HepG2 (cell line): ENCODE data around the gene TVP23C. TPM values are rescaled to one million over a fixed set of nuclear protein-coding genes. Genes with fewer than 3 reads are reported as not detected.

Source experiments
- ATAC-seq: fragments of 200-7000 bp; cut with Tn5 transposase; 3 replicates; pipeline ENCODE4 v1.9.1; 2020; ENCODE audit warnings: mild to moderate bottlenecking, moderate library complexity
- BruUV-seq: library from RNA; stranded (reverse); fragments of 400-500 nt; replicated peaks from 2 replicates; lab custom pipeline; 2021; lab: Mats Ljungman, UMichigan
- CTCF ChIA-PET: fragments of 300-600 bp; formaldehyde crosslinking; extraction: SDS; loops from one replicate; lab custom pipeline; 2021; ENCODE audit warnings: low total read pairs, inconsistent platforms, low intra/inter-chr PET ratio; lab: Yijun Ruan, JAX
- POLR2A ChIA-PET: fragments of 350-600 bp; sonication (Branson Sonifier 250); formaldehyde crosslinking; loops from one replicate; lab custom pipeline; 2020; ENCODE audit warnings: antibody characterized with exemption, inconsistent platforms; lab: Yijun Ruan, JAX
- DNase-seq: peaks from one replicate; pipeline ENCODE4 v3.0.0-alpha.2; 2015; ENCODE audit warnings: low spot score
- FAIRE-seq: peaks from 3 replicates; lab custom pipeline; 2011; peaks lifted over from hg19 to GRCh38; lab: Jason Lieb, UNC
- H2AFZ ChIP-seq: one replicate; pipeline ENCODE4 v1.6.1; 2011; ENCODE audit warnings: low read length, inconsistent platforms
- H3K27ac ChIP-seq: fragments of 300-600 bp; 3 replicates; pipeline ENCODE4 v1.8.0; 2011; ENCODE audit warnings: mixed run types, mild to moderate bottlenecking, mixed read lengths, low read length, inconsistent platforms; ENCODE audit not compliant: insufficient read depth; ENCODE audit errors: extremely low read length
- H3K27me3 ChIP-seq, 2 experiments: fragments of 200-600 bp in 1 of 2; 2 replicates in 1 of 2; 3 replicates in 1 of 2; pipeline versions ENCODE4 v1.6.0 to v1.8.0; 2011; ENCODE audit warnings: low read length in 2 of 2, mild to moderate bottlenecking in 2 of 2, moderate library complexity in 2 of 2, inconsistent platforms in 1 of 2; ENCODE audit not compliant: insufficient read depth in 2 of 2, control insufficient read depth in 1 of 2
- H3K36me3 ChIP-seq, 2 experiments: fragments of 200-600 bp in 1 of 2; replicated peaks in 1 of 2; 2 replicates in 1 of 2; 3 replicates in 1 of 2; pipeline versions ENCODE4 v1.5.1 to v1.8.0; 2011; ENCODE audit warnings: low read length in 2 of 2, inconsistent platforms in 1 of 2; ENCODE audit not compliant: insufficient read depth in 2 of 2, control insufficient read depth in 1 of 2
- H3K4me1 ChIP-seq: 2 replicates; pipeline ENCODE4 v1.5.1; 2012; ENCODE audit warnings: low read length, inconsistent platforms; ENCODE audit not compliant: insufficient read depth
- H3K4me2 ChIP-seq: 2 replicates; pipeline ENCODE4 v1.6.0; 2011; ENCODE audit warnings: low read depth, low read length, inconsistent platforms
- H3K4me3 ChIP-seq, 3 experiments: fragments of 200-600 bp in 1 of 3; sonication (generic), shearing (Covaris generic) in 1 of 3; replicated peaks in 1 of 3; 2 replicates each; pipeline ENCODE4 v1.5.1; 2011 to 2016; ENCODE audit warnings: low read length in 3 of 3, inconsistent platforms in 2 of 3, low read depth in 2 of 3, mild to moderate bottlenecking in 2 of 3, control low read depth in 1 of 3, mixed read lengths in 1 of 3; ENCODE audit not compliant: insufficient read depth in 1 of 3
- H3K79me2 ChIP-seq: one replicate; pipeline ENCODE4 v1.6.1; 2011; ENCODE audit warnings: low read length, inconsistent platforms; ENCODE audit not compliant: insufficient read depth
- H3K9ac ChIP-seq: 2 replicates; pipeline ENCODE4 v1.6.0; 2011; ENCODE audit warnings: mild to moderate bottlenecking, low read depth, low read length, inconsistent platforms; ENCODE audit not compliant: insufficient read depth
- H3K9me3 ChIP-seq: 2 replicates; pipeline ENCODE4 v1.5.1; 2012; ENCODE audit warnings: mild to moderate bottlenecking, low read length
- H4K20me1 ChIP-seq: 2 replicates; pipeline ENCODE4 v1.6.0; 2011; ENCODE audit warnings: inconsistent platforms, mild to moderate bottlenecking, low read length, moderate library complexity; ENCODE audit not compliant: insufficient read depth
- BHLHE40 ChIP-seq: IDR thresholded peaks from 2 replicates; pipeline ENCODE4 v1.6.1; 2011; ENCODE audit warnings: low read length, improper control_type of control experiment
- CC2D1A ChIP-seq: sonication (generic); formaldehyde crosslinking; IDR thresholded peaks from 2 replicates; pipeline ENCODE4 v1.8.1; 2023; ENCODE audit warnings: mild to moderate bottlenecking, missing genetic modification reagents
- CEBPG ChIP-seq: IDR thresholded peaks from 2 replicates; pipeline ENCODE4 v1.6.1; 2016
- HOXA3 ChIP-seq: sonication (generic); formaldehyde crosslinking; IDR thresholded peaks from 2 replicates; pipeline ENCODE4 v1.5.0; 2020; ENCODE audit warnings: missing genetic modification reagents
- MAZ ChIP-seq, 2 experiments: sonication (generic) in 1 of 2; formaldehyde crosslinking in 1 of 2; IDR thresholded peaks; 2 replicates each; pipeline versions ENCODE4 v1.5.0 to v1.6.1; 2012 to 2020; ENCODE audit warnings: low read depth in 2 of 2, mild to moderate bottlenecking in 2 of 2, borderline replicate concordance in 1 of 2, improper control_type of control experiment in 1 of 2, low read length in 1 of 2, missing genetic modification reagents in 1 of 2, moderate library complexity in 1 of 2
- MBNL3 ChIP-seq: fragments of 250-450 bp; sonication (Bioruptor Pico); conservative IDR thresholded peaks from 2 replicates; pipeline ENCODE4 v1.8.0; 2022; ENCODE audit warnings: mild to moderate bottlenecking, inconsistent platforms
- MTF1 ChIP-seq: sonication (generic); formaldehyde crosslinking; IDR thresholded peaks from 2 replicates; pipeline ENCODE4 v1.5.0; 2020; ENCODE audit warnings: missing genetic modification reagents
- MYNN ChIP-seq: sonication (generic); formaldehyde crosslinking; IDR thresholded peaks from 2 replicates; pipeline ENCODE4 v1.4.0; 2020; ENCODE audit warnings: mild to moderate bottlenecking, low read depth, missing genetic modification reagents
- NCOA1 ChIP-seq: sonication (generic); formaldehyde crosslinking; IDR thresholded peaks from 2 replicates; pipeline ENCODE4 v1.9.0; 2021; ENCODE audit warnings: missing genetic modification reagents
- NONO ChIP-seq, 2 experiments: fragments of 450-650 bp in 1 of 2; sonication (generic) in 1 of 2; formaldehyde crosslinking in 1 of 2; IDR thresholded peaks in 1 of 2; conservative IDR thresholded peaks in 1 of 2; 2 replicates each; pipeline versions ENCODE4 v1.6.1 to v1.8.0; 2017 to 2022; ENCODE audit warnings: mild to moderate bottlenecking in 1 of 2, missing genetic modification reagents in 1 of 2, moderate library complexity in 1 of 2
- RARA ChIP-seq: IDR thresholded peaks from 2 replicates; pipeline ENCODE4 v1.6.1; 2016; ENCODE audit warnings: missing genetic modification reagents, missing compliant biosample characterization
- RFXAP ChIP-seq: sonication (generic); formaldehyde crosslinking; IDR thresholded peaks from 2 replicates; pipeline ENCODE4 v1.4.0; 2020; ENCODE audit warnings: missing genetic modification reagents, borderline replicate concordance
- SETDB1 ChIP-seq: sonication (generic); formaldehyde crosslinking; IDR thresholded peaks from 2 replicates; pipeline ENCODE4 v1.5.1; 2020; ENCODE audit warnings: missing genetic modification reagents, mild to moderate bottlenecking, borderline replicate concordance
- ZBTB7B ChIP-seq: sonication (generic); formaldehyde crosslinking; IDR thresholded peaks from 2 replicates; pipeline ENCODE4 v1.4.0; 2020; ENCODE audit warnings: missing genetic modification reagents
- ZBTB8A ChIP-seq: sonication (generic); formaldehyde crosslinking; IDR thresholded peaks from 2 replicates; pipeline ENCODE4 v1.4.0; 2020; ENCODE audit warnings: mild to moderate bottlenecking, low read depth, missing genetic modification reagents, borderline replicate concordance
- ZNF251 ChIP-seq: sonication (generic); formaldehyde crosslinking; IDR thresholded peaks from 2 replicates; pipeline ENCODE4 v1.9.0; 2021; ENCODE audit warnings: mild to moderate bottlenecking, missing genetic modification reagents
- ZNF749 ChIP-seq: sonication (generic); formaldehyde crosslinking; IDR thresholded peaks from 2 replicates; pipeline ENCODE4 v1.8.0; 2022; ENCODE audit warnings: mild to moderate bottlenecking, missing genetic modification reagents, moderate library complexity, borderline replicate concordance
- WGBS: methylation state at CpG from one replicate; pipeline ENCODE4 v1.1.6; 2017; ENCODE audit warnings: low lambda C conversion rate; 5-methylcytosine and 5-hydroxymethylcytosine counted together
- in situ Hi-C: cut with HindIII; loops from 2 replicates; pipeline ENCODE4 v1.10.0; 2017; ENCODE audit warnings: low pct_unique_long_range_greater_than_20kb; ENCODE audit not compliant: extremely low pct_ligation_motif_present
- intact Hi-C: fragments of 100-400 bp; cut with micrococcal nuclease; formaldehyde crosslinking; loops from one replicate; pipeline ENCODE4 v1.10.0; 2022; ENCODE audit not compliant: unreplicated experiment
- polyA plus RNA-seq, 8 experiments: library from polyadenylated mRNA; depleted of rRNA in 3 of 8; stranded (reverse) in 7 of 8; unstranded in 1 of 8; fragments of >200 nt; fragmentation: Illumina TruSeq in 4 of 8; extraction: Trizol in 4 of 8; gene quantifications; 2 replicates each; pipeline versions ENCODE4 v1.2.1 to v1.2.3, GENCODE V29; 2011 to 2016; ENCODE audit warnings: low read depth in 4 of 8, missing spikeins in 1 of 8, mixed read lengths in 1 of 8; ENCODE audit not compliant: insufficient read depth in 1 of 8
- total RNA-seq, 5 experiments: library from RNA; depleted of rRNA; stranded (reverse); fragments of >200 nt; fragmentation: Illumina TruSeq; extraction: Trizol; gene quantifications; 2 replicates each; pipeline ENCODE4 v1.2.3, GENCODE V29; 2016; ENCODE audit warnings: low read depth in 1 of 5
- TF ChIP-seq, protein P1 (sequence below): sonication (generic); formaldehyde crosslinking; IDR thresholded peaks from 2 replicates; pipeline ENCODE4 v1.5.1; 2020; ENCODE audit warnings: mild to moderate bottlenecking, moderate library complexity, missing genetic modification reagents
- TF ChIP-seq, protein P2 (sequence below): sonication (generic); formaldehyde crosslinking; IDR thresholded peaks from 2 replicates; pipeline ENCODE4 v1.4.0; 2020; ENCODE audit warnings: mild to moderate bottlenecking, low read depth, missing genetic modification reagents

TVP23C gene
- total and polyA plus RNA-seq, 2 of the 13 experiments (the other 11 are each of a cell fraction or from before 2014, with no cell fraction given): 10.4 to 28.2 TPM

DNA sequence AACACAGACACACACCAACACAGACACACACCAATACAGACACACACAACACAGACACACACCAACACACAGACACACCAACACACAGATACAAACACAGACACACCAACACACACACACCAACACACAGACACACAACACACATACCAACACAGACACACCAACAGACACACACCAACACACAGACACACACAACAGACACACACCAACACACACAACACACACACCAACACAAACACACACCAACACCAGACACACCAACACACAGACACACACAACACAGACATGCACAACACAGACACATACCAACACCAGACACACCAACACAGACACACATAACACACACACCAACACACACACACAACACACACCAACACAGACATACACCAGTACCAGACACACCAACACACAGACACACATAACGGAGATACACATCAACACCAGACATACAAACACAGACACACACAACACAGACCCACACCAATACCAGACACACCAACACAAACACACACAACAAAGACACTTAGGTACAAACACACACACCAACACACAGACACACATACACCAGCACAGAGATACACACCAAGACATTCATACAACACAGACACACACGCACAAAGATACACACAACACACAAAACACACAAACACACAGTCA is 98.1 kb downstream of the TVP23C start (continued):
- TF ChIP-seq, protein P1, sequence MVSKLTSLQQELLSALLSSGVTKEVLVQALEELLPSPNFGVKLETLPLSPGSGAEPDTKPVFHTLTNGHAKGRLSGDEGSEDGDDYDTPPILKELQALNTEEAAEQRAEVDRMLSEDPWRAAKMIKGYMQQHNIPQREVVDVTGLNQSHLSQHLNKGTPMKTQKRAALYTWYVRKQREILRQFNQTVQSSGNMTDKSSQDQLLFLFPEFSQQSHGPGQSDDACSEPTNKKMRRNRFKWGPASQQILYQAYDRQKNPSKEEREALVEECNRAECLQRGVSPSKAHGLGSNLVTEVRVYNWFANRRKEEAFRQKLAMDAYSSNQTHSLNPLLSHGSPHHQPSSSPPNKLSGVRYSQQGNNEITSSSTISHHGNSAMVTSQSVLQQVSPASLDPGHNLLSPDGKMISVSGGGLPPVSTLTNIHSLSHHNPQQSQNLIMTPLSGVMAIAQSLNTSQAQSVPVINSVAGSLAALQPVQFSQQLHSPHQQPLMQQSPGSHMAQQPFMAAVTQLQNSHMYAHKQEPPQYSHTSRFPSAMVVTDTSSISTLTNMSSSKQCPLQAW: no peak
- TF ChIP-seq MYNN (CRISPR knock-in tag) (no peak), CC2D1A (CRISPR knock-in tag) (no peak), NONO (IDR thresholded peaks at IDR 0.05) (0 out of 2 replicates have a peak, but pooled peaks have one; percentile 3), NONO (CRISPR knock-in tag; conservative IDR thresholded peaks at IDR 0.05) (no peak), SETDB1 (no peak), MTF1 (CRISPR knock-in tag) (no peak), HOXA3 (CRISPR knock-in tag) (no peak), CEBPG (CRISPR knock-in tag) (no peak), ZBTB7B (CRISPR knock-in tag) (no peak), ZNF749 (CRISPR knock-in tag) (no peak)

DNA sequence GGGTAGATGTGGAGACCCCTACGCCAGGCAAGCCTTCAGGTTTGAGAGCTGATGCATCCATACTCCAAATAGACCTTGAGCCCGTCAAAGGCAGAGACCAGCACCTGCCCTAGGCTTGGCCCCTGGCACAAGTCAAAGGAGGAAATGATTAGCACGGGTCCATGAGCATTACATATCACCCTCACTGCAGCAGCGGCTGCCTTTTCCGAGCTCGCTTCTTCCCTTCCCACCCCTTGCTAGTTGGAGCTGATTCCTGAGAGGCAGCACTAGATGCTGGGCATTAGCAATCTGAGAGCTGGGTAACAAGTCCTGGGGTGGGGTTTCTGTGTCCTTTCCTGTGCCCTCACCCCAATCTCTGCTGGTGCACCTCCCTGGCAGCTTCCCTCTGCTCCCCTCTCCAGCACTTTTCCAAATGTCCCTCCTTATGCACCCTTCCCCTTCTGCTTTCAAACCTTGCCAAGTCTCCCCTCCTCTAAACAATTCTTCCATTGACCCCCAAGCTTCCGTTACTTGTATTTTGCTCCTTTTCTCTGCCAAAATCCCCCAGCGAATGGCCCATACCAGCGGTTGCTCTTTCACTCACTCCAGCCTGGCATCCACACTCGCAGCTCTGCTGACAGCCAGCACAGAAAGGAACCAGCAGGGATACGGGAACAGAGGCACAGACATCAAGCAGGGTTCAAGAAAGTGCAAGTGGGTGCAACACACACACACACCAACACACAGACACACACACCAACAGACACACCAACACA is 98.9 kb downstream of the TVP23C start:
- Histone ChIP-seq H3K36me3 (peaks cover 3% of the 10 kb centered on the region in 2 experiments; a peak in 2 of 5 replicates), H3K4me3 (no peak overlapping the region), H3K9me3 (no peaks in the 10 kb centered on the region), H2AFZ (no peak overlapping the region), H3K9ac (no peak overlapping the region), H3K27ac (no peak overlapping the region), H3K79me2 (no peaks in the 10 kb centered on the region), H3K4me1 (0 out of 2 replicates have a peak, but pooled peaks cover 8% of the 10 kb centered on the region), H3K4me2 (no peak overlapping the region), H3K27me3 (no peaks in the 10 kb centered on the region), H4K20me1 (no peaks in the 10 kb centered on the region)
- ChIA-PET POLR2A (no interaction called here), CTCF (no interaction called here)
- ATAC-seq: peak; percentile 22; the same call in 1 of the 3 replicates
- WGBS: 98% methylated on average over 6 of the region's 11 CpGs
- intact Hi-C loops: no loop called here
- in situ Hi-C loops: no loop called here
- no TSS peak for BruUV-seq
- DNase-seq: no peak
- FAIRE-seq: no peak
- TF ChIP-seq RFXAP (CRISPR knock-in tag) (no peak), MBNL3 (CRISPR knock-in tag) (no peak), MAZ (IDR thresholded peaks at IDR 0.05; ENCODE audit: borderline replicate concordance, low read depth, low read length) (no peak), MAZ (CRISPR knock-in tag; IDR thresholded peaks at IDR 0.05; ENCODE audit: low read depth) (no peak), NCOA1 (CRISPR knock-in tag) (no peak), BHLHE40 (no peak), RARA (no peak), MYNN (CRISPR knock-in tag) (no peak), ZNF251 (no peak), ZBTB8A (CRISPR knock-in tag) (no peak)
- TF ChIP-seq, protein P2, sequence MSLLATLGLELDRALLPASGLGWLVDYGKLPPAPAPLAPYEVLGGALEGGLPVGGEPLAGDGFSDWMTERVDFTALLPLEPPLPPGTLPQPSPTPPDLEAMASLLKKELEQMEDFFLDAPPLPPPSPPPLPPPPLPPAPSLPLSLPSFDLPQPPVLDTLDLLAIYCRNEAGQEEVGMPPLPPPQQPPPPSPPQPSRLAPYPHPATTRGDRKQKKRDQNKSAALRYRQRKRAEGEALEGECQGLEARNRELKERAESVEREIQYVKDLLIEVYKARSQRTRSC: no peak
